HG03354 (cell line): ENCODE data around the gene PGC.

ENCODE experiments used
- ATAC-seq: cut with Tn5 transposase; IDR thresholded peaks from one replicate; pipeline ENCODE4 v1.9.1; 2021; ENCODE audit warnings: mild to moderate bottlenecking; ENCODE audit not compliant: unreplicated experiment, poor library complexity, severe bottlenecking

PGC gene

GRCh38 chr6:41702771-41703494 is 44.3 kb downstream of the PGC start:
- no peak for ATAC-seq

GRCh38 chr6:41702089-41702745 is 45.0 kb downstream of the PGC start:
- ATAC-seq: no peak

GRCh38 chr6:41700463-41701347 is 46.5 kb downstream of the PGC start:
- ATAC-seq: no peak

GRCh38 chr6:41699063-41699462 is 48.1 kb downstream of the PGC start:
- no peak for ATAC-seq

DNA sequence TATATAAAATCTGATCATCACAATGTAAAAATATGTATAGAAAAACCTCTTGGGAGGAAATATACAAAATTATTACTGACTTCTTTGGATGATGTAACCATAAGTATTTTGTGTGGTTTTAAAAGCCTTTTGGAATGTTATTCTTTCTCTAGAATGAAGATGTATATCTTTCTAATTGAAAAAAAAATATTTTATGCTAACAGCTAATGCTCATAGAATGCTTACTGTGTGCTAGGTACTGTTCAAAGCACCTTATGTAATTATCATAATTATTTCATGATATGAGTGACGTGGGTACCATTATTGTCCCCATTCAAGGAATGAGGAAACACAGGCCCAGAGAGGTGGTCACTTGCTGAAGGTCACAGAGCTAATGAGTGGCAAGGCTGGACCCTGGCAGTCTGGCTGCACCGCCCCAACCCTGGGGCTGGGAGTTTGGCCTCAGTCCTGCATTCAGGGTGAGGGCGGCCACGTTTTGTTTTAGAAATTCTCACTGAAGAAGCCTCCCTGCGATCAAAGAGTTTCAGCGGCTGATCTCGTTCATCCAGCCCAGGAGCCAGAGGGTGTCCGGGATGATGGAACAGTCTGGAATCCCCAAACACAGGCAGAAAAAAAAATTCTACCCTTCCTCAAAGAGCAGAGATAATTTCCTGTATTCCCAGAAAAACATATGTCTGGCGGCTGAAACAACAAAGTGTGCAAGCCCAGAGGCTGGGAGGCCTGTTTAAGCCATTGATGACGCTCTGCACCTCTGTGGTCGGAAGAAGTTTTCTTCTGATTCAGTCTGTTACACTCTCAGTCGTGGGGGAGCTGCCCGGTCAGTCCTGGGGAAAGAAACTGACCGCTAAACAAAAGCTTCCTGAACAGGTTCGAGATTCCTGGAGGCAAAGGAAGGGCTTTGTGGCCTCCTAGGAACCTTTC is 49.1 kb downstream of the PGC start:
- no peak for ATAC-seq

- no peak for ATAC-seq
These were observed 50.4 kb downstream of the PGC start for GRCh38 chr6:41696788-41697187.

GRCh38 chr6:41695825-41696224 is 51.4 kb downstream of the PGC start:
- no peak for ATAC-seq

GRCh38 chr6:41694815-41695526 is 52.2 kb downstream of the PGC start:
- no peak for ATAC-seq

DNA sequence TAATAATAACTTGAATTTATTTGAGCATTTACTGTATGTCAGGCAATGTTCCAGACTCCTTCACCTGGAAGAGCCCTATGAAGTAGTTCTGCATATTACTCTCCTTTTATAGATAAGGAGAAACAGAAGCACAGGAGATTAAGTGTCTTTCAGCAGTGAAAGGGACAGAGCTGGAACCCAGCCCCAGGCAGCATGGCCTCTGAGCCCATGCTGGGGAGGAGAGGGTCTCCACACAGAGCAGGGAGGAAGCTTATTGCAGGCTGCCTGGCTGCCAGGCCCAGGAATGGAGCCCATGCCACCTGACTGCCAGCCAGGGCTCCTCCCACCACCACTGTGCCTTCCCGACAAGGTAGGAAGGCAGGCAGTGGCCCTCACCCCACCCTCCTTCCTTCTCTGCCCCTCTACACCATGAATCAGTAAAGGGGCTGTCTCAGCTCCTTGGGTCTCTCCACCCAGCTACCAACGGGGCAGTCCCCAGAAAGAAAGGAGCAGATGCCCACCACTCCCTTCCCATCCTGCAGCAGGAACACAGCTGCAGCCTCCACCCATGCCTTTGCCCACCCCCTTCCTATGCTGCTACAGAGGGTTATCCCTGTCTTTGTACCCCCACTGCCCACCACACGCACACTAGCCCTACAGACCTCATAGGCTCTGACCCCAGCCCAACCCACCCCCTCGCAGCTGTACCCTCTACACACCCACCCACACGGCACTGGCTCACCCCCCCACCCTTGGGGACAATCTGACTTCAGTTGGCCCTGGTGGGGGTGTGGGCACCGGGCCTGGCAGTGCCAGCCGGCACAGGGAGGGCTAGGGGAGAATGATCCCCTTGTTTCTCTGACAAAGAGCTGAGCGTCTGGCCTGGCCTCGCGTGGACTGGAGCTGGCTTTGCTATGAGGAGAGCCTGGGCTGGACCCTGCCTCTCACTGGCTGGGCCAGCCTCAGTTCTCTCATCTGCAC is 53.6 kb downstream of the PGC start:
- no peak for ATAC-seq

DNA sequence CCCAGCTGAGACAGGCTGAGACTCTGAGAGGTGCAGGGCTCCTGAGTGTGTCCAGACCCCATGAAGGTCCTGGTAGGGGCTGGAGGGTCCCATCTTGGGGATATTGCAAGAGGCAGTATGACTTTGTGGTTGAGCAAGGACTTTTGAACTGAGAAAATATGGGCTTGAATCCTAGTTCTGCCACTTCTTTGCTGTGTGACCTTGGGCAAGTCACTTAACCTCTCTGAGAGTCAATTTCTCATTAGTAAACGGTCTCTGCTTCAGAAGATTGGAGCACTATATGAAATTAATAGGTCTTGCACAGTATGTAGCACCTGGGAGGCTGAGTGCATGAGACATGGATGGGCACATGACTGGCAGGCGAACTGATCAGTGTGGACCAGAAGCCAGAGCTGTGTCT is 54.5 kb downstream of the PGC start:
- ATAC-seq: no peak

- no peak for ATAC-seq
These were observed 55.0 kb downstream of the PGC start for GRCh38 chr6:41692080-41692675.

- no peak for ATAC-seq
These were observed 55.6 kb downstream of the PGC start for GRCh38 chr6:41691426-41692079.

DNA sequence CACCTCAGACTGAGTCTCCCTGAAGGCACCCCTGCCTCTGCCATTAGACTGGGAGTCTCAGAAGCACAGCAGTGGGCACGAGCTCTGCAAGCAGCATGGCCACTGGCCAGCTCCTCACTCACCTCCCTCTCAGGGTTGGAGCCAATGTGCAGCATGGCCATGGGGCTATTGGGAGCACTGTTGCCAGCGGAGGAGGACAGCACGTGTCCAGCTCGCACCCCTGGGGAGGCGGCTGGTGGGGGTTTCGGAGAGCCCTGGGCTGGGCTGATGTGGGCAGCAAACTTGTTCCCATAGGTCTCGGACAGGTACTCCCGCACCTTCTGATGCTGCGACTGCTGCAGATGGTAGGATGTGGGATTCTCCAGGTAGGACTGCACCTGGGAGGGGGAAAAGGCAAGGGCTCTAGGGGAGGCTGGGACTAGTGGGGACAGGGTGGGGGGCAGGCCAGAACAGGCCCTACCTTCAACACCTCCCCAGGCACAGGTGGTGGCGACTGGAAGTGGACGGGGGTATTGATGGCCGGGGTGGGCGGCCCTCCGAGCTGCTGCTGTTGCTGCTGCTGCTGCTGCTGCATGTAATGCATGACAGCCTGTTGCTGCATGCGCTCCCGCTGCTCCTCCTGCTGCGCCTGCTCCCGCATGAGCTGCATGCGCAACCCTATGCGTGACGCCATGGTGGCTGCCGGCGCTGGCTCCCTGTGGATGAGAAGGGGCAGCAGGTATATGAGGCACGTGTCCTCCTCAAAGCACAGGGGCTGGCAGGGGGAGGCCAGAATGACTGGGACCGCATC is 56.5 kb downstream of the PGC start:
- ATAC-seq: no peak

- ATAC-seq: no peak
These were observed 57.8 kb downstream of the PGC start for GRCh38 chr6:41689171-41690008.

DNA sequence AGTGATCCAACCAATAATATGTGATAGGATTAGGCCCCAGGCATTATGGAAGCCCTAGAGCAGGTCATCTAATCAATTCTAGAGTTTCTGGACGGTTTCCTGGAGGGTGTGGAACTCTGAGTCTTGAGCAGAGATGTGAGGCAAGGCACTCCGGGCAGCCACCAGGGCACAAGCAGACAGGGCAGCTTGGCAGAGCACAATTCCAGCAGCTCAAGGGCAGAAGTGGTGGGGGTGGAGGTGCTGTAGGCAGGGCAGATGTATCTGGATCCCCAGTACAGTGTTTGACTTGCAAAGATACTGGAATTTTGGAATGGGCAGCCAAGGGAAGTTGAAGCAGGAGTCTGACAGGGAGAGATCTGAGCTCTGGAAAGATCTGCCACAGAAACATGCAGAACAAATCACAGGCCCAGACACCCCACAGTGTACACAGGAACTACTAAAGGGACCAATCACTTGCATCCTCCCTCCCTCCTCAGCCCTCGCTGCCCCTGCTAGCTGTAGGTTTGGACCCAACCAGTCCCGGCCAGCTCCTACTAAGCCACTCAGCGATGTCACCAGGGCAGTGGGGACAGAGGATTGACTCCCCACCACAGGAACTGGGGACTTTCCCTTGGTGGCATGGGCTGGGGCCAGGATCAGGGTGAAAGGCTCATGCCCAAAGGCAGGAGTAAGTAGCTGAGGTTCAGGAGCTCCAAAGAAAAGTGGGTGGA is 58.8 kb downstream of the PGC start:
- ATAC-seq: no peak
